Pulmonary artery endothelial cell (primary cell): ENCODE measurements around the gene KRT6C. TPM values are rescaled to one million over a fixed set of nuclear protein-coding genes. Genes with fewer than 3 reads are reported as not detected.
"Not testable (repeated sequence)": the region's sequence is repeated elsewhere in the genome, so short reads cannot be mapped to it uniquely, and the experiment has no call there.

Experiments
- DNase-seq: peaks from one replicate; pipeline ENCODE4 v3.0.0-alpha.2; 2011; ENCODE audit warnings: low read depth, low spot score
- total RNA-seq: library from RNA; depleted of rRNA; stranded (reverse); fragments of >200 nt; gene quantifications from 2 replicates; pipeline ENCODE4 v1.2.3, GENCODE V29; 2014

KRT6C gene
- total RNA-seq, 1 donor from 2014 or later, result not detected

- DNase-seq, result no peak
Measured at GRCh38 chr12:52455821-52456220, 17.8 kb downstream of the KRT6C start.

- DNase-seq, result no peak
Measured at GRCh38 chr12:52454411-52455201, 19.0 kb downstream of the KRT6C start.

- no peak for DNase-seq
Measured at GRCh38 chr12:52452101-52452500, 21.5 kb downstream of the KRT6C start, which contains the start of gene KRT6B. KRT6B (minus strand) TSS chr12:52452146; CDS start chr12:52452078, 68 bp downstream.

GRCh38 chr12:52448228-52448627, 25.4 kb downstream of the KRT6C start:
- DNase-seq, result no peak

GRCh38 chr12:52447196-52447595, 26.4 kb downstream of the KRT6C start:
- not testable (repeated sequence) for DNase-seq

GRCh38 chr12:52446367-52447045, 27.1 kb downstream of the KRT6C start:
- DNase-seq, result no peak

GRCh38 chr12:52445876-52446275, 27.7 kb downstream of the KRT6C start:
- no peak for DNase-seq

GRCh38 chr12:52444647-52445595, 28.7 kb downstream of the KRT6C start:
- no peak for DNase-seq

- no peak for DNase-seq
Measured at GRCh38 chr12:52443966-52444365, 29.6 kb downstream of the KRT6C start.

- DNase-seq, result no peak
Measured at GRCh38 chr12:52442600-52443061, 31.0 kb downstream of the KRT6C start.

- no peak for DNase-seq
Measured at GRCh38 chr12:52441320-52441911, 32.2 kb downstream of the KRT6C start.

GRCh38 chr12:52440821-52441319, 32.7 kb downstream of the KRT6C start:
- DNase-seq, result no peak

GRCh38 chr12:52439845-52440244, 33.8 kb downstream of the KRT6C start:
- no peak for DNase-seq

GRCh38 chr12:52439420-52439819, 34.2 kb downstream of the KRT6C start:
- DNase-seq, result no peak

GRCh38 chr12:52438305-52439301, 35.0 kb downstream of the KRT6C start:
- DNase-seq, result no peak

GRCh38 chr12:52437508-52437907, 36.1 kb downstream of the KRT6C start:
- no peak for DNase-seq

- no peak for DNase-seq
Measured at GRCh38 chr12:52436828-52437474, 36.7 kb downstream of the KRT6C start.

- no peak for DNase-seq
Measured at GRCh38 chr12:52436000-52436827, 37.4 kb downstream of the KRT6C start.
